NT2/D1 (cell line): ENCODE measurements around the gene STXBP1.

Experiments used
- SUZ12 ChIP-seq: IDR thresholded peaks from 2 replicates; pipeline ENCODE4 v1.6.1; 2011; ENCODE audit not compliant: insufficient read length, insufficient read depth; ENCODE audit errors: extremely low read depth
- YY1 ChIP-seq: IDR thresholded peaks from 2 replicates; pipeline ENCODE4 v1.6.1; 2011; ENCODE audit not compliant: insufficient read length, insufficient read depth
- ZNF274 ChIP-seq: IDR thresholded peaks from 2 replicates; pipeline ENCODE4 v1.6.1; 2011; ENCODE audit warnings: mild to moderate bottlenecking, low read depth, low read length

DNA sequence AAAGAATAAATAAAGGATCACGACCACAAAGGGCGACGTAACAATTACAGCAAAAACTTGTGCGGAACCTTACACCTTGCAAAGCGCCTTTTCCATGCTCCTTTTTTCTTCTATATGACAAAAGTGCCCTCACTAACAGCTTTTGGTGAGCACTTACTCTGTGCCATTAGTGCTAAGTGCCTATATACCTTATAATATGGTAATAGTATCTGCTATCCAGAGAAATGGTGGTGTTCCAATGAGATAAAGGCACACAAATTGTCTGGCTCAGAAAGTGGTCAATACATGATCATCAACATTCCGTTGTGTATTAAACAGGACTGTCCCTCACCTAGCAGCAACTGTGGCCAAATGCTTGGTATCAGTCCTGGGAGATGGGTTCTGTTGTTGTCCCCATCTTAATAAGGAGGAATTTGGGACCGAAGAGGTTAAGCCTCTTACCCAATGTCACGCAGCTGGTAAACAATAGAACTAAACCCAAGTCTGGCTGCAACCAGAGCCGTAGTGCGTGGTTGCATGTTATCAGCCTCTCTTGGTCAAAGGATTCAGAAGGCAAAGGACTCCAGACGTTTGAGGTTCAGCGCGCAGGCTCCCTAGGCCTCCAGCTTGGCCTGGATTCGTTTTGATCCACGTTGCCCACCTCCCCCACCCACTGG, 123.6 kb downstream of the STXBP1 start:
- no peak for TF ChIP-seq YY1
- no peak for TF ChIP-seq ZNF274
- no peak for TF ChIP-seq SUZ12
